ENCODE results near the gene ADAMTS5. TPM values are rescaled to one million over a fixed set of nuclear protein-coding genes. Genes with fewer than 3 reads are reported as not detected.

The ADAMTS5 gene
- total RNA-seq, 1 donor: under 0.01 TPM

GRCh38 chr21:26933448-26933847 is 33.4 kb downstream of the ADAMTS5 start:
- H3K27me3 ChIP-seq (ENCODE audit: insufficient read depth, low read length): no peaks in the 10 kb centered on the region
- H3K9me3 ChIP-seq (ENCODE audit: low read depth, low read length): no peaks in the 10 kb centered on the region
- H3K4me3 ChIP-seq (ENCODE audit: low read length): no peak overlapping the region
- H3K4me1 ChIP-seq (ENCODE audit: insufficient read depth, low read length): no peaks in the 10 kb centered on the region

- Histone ChIP-seq H3K27me3 (ENCODE audit: insufficient read depth, low read length) (no peaks in the 10 kb centered on the region), H3K4me3 (ENCODE audit: low read length) (no peak overlapping the region), H3K4me1 (ENCODE audit: insufficient read depth, low read length) (no peaks in the 10 kb centered on the region), H3K9me3 (ENCODE audit: low read depth, low read length) (no peaks in the 10 kb centered on the region)
These were observed 41.3 kb downstream of the ADAMTS5 start for GRCh38 chr21:26925636-26926035.

- Histone ChIP-seq H3K27me3 (ENCODE audit: insufficient read depth, low read length) (no peaks in the 10 kb centered on the region), H3K4me3 (ENCODE audit: low read length) (no peak overlapping the region), H3K9me3 (ENCODE audit: low read depth, low read length) (no peaks in the 10 kb centered on the region)
These were observed 41.8 kb downstream of the ADAMTS5 start for GRCh38 chr21:26925122-26925521.

DNA sequence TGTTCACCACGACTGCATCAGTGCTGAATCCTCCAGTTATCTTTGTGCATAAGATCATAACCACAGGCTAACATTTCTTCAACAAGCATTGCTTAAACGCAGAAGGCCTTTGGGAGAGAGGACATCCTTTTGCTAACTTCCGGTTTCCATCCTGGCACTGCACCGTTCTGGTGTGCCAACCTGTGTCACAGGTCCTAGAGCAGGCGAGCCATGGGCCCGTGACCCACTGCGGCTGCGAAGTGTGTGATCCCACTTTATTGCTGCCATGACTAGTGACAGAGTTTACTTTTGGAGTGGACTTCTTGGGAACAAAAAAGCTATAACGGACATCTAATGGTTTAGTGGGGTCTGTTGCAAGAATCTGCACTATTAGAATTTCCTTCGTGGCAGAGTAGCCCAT is 42.9 kb downstream of the ADAMTS5 start:
- Histone ChIP-seq H3K27me3 (ENCODE audit: insufficient read depth, low read length) (no peaks in the 10 kb centered on the region), H3K4me1 (ENCODE audit: insufficient read depth, low read length) (no peaks in the 10 kb centered on the region), H3K4me3 (ENCODE audit: low read length) (no peak overlapping the region), H3K9me3 (ENCODE audit: low read depth, low read length) (no peaks in the 10 kb centered on the region)

More at GRCh38 chr21:26925122-26925521, 41.8 kb downstream of the ADAMTS5 start:
- H3K4me1 ChIP-seq (ENCODE audit: insufficient read depth, low read length): no peaks in the 10 kb centered on the region

DNA sequence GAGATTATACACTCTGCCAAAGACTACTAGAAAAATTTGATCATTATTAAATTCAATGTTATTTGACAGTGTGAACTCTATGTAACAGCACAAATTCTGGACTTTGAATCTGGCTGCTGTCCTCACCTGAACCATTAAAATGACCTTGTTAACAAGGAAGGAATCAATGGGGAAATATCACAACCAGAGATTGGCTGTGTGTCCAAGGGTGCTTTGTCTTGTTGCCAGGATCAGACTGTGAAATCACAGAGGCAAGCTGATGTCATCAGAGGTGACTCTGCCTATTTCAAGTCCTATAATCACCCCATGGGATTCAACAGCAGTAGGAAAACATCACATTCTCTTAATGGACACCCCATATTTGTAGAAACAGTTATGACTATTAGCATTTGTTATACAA is 46.8 kb downstream of the ADAMTS5 start:
- H3K27me3 ChIP-seq (ENCODE audit: insufficient read depth, low read length): no peaks in the 10 kb centered on the region
- no peaks in the 10 kb centered on the region for H3K9me3 ChIP-seq (ENCODE audit: low read depth, low read length)
- no peaks in the 10 kb centered on the region for H3K4me1 ChIP-seq (ENCODE audit: insufficient read depth, low read length)

GRCh38 chr21:26918323-26919079 is 48.4 kb downstream of the ADAMTS5 start:
- Histone ChIP-seq H3K4me1 (ENCODE audit: insufficient read depth, low read length) (no peaks in the 10 kb centered on the region), H3K9me3 (ENCODE audit: low read depth, low read length) (no peaks in the 10 kb centered on the region), H3K4me3 (ENCODE audit: low read length) (no peak overlapping the region), H3K27me3 (ENCODE audit: insufficient read depth, low read length) (no peaks in the 10 kb centered on the region)

More for the DNA sequence above, 46.8 kb downstream of the ADAMTS5 start:
- H3K4me3 ChIP-seq (ENCODE audit: low read length): no peak overlapping the region

GRCh38 chr21:26916799-26917198 is 50.1 kb downstream of the ADAMTS5 start:
- Histone ChIP-seq H3K4me1 (ENCODE audit: insufficient read depth, low read length) (no peaks in the 10 kb centered on the region), H3K27me3 (ENCODE audit: insufficient read depth, low read length) (no peaks in the 10 kb centered on the region), H3K4me3 (ENCODE audit: low read length) (no peak overlapping the region), H3K9me3 (ENCODE audit: low read depth, low read length) (no peaks in the 10 kb centered on the region)

DNA sequence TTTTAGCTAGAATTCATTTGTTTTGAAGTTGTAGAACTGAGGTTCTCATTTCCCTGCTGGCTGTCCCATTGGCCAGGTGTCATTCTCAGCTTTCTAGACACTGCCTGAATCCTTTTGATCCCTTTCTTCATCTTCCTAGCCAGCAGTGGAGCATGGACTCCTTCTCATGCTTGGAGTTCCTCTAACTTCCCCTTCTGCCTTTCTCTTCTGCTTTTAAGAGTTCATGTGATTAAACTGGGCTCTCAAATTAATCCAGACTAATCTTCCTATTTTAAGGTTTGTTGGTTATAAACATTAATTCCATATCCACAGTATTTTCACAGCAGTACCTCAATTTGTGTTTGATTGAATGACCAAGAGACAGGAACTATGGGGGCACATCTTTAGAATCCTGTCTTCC is 52.3 kb downstream of the ADAMTS5 start:
- Histone ChIP-seq H3K27me3 (ENCODE audit: insufficient read depth, low read length) (no peaks in the 10 kb centered on the region), H3K4me1 (ENCODE audit: insufficient read depth, low read length) (no peaks in the 10 kb centered on the region), H3K9me3 (ENCODE audit: low read depth, low read length) (no peaks in the 10 kb centered on the region), H3K4me3 (ENCODE audit: low read length) (no peak overlapping the region)

GRCh38 chr21:26912466-26912865 is 54.4 kb downstream of the ADAMTS5 start:
- Histone ChIP-seq H3K27me3 (ENCODE audit: insufficient read depth, low read length) (no peaks in the 10 kb centered on the region), H3K4me1 (ENCODE audit: insufficient read depth, low read length) (no peaks in the 10 kb centered on the region), H3K4me3 (ENCODE audit: low read length) (no peak overlapping the region)

GRCh38 chr21:26909972-26910371 is 56.9 kb downstream of the ADAMTS5 start:
- Histone ChIP-seq H3K4me3 (ENCODE audit: low read length) (no peak overlapping the region), H3K4me1 (ENCODE audit: insufficient read depth, low read length) (no peaks in the 10 kb centered on the region), H3K27me3 (ENCODE audit: insufficient read depth, low read length) (no peaks in the 10 kb centered on the region), H3K9me3 (ENCODE audit: low read depth, low read length) (no peaks in the 10 kb centered on the region)

More at GRCh38 chr21:26912466-26912865, 54.4 kb downstream of the ADAMTS5 start:
- no peaks in the 10 kb centered on the region for H3K9me3 ChIP-seq (ENCODE audit: low read depth, low read length)

GRCh38 chr21:26900980-26901379 is 65.9 kb downstream of the ADAMTS5 start:
- Histone ChIP-seq H3K27me3 (ENCODE audit: insufficient read depth, low read length) (no peaks in the 10 kb centered on the region), H3K4me1 (ENCODE audit: insufficient read depth, low read length) (no peaks in the 10 kb centered on the region), H3K9me3 (ENCODE audit: low read depth, low read length) (no peaks in the 10 kb centered on the region), H3K4me3 (ENCODE audit: low read length) (no peak overlapping the region)

- Histone ChIP-seq H3K4me3 (ENCODE audit: low read length) (no peak overlapping the region), H3K9me3 (ENCODE audit: low read depth, low read length) (no peaks in the 10 kb centered on the region), H3K4me1 (ENCODE audit: insufficient read depth, low read length) (no peaks in the 10 kb centered on the region), H3K27me3 (ENCODE audit: insufficient read depth, low read length) (no peaks in the 10 kb centered on the region)
These were observed 74.7 kb downstream of the ADAMTS5 start for GRCh38 chr21:26892151-26892550.

DNA sequence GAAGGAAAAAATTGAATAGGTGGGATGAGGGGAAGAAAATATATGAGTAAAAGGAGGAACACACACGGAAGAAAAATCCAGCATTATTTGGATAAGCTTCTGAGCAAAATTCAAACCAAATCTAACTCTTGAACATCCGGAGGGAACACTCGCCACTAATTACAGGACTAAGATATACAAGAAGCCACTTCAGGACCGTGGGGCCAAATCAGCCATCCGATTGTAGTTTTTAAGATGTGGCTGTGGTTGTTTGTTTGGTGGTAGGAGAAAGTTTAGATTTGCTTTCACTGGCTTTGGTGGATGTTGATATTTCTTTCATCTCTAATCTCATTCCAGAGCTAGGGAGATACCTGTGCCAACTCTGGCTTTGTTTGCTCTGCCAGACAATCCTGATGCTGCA is 78.0 kb downstream of the ADAMTS5 start:
- H3K4me1 ChIP-seq (ENCODE audit: insufficient read depth, low read length): no peaks in the 10 kb centered on the region
- no peaks in the 10 kb centered on the region for H3K9me3 ChIP-seq (ENCODE audit: low read depth, low read length)
- no peaks in the 10 kb centered on the region for H3K27me3 ChIP-seq (ENCODE audit: insufficient read depth, low read length)
- H3K4me3 ChIP-seq (ENCODE audit: low read length): no peak overlapping the region

- H3K9me3 ChIP-seq (ENCODE audit: low read depth, low read length): no peaks in the 10 kb centered on the region
- no peaks in the 10 kb centered on the region for H3K4me1 ChIP-seq (ENCODE audit: insufficient read depth, low read length)
- H3K4me3 ChIP-seq (ENCODE audit: low read length): no peak overlapping the region
- no peaks in the 10 kb centered on the region for H3K27me3 ChIP-seq (ENCODE audit: insufficient read depth, low read length)
These were observed 78.6 kb downstream of the ADAMTS5 start for GRCh38 chr21:26888256-26888655.

DNA sequence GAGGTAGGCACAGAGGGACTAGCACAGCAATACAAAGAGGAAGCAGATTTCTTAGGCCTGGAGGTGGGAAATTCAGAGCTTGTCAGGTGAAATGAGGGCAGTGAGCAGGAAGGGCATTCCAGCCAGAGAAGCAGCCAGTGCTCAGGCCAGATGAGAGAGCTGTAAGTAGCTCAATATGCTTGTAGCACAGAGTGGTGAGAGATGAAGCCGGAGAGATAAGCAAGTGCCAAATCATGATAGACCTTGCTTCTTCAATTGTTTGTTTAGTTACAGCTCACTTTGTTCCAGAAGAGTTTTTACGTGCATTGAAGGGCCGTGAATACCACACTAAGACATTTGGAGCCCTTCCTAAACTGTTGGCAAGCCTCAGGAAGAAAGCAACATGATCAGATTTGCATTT is 79.6 kb downstream of the ADAMTS5 start:
- Histone ChIP-seq H3K27me3 (ENCODE audit: insufficient read depth, low read length) (no peaks in the 10 kb centered on the region), H3K9me3 (ENCODE audit: low read depth, low read length) (no peaks in the 10 kb centered on the region), H3K4me1 (ENCODE audit: insufficient read depth, low read length) (no peaks in the 10 kb centered on the region), H3K4me3 (ENCODE audit: low read length) (no peak overlapping the region)

DNA sequence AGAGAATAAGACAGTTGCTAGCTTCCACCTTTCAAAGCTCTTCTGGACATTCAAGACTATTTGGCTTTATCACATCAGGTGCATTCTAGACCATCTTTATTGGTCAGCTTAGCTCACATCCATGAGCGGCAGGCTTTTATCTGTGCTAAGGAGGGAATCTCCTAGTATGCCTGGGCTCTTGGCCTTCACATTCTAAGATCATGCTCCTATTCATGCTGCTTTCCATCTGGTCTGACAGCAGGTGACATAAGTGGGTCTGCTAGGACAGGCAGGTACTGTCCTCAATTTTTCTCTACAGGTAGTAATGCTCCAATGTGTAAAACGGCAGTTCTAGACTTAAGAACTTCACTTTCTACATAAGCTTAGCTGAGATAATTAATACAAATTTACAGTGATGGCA is 82.5 kb downstream of the ADAMTS5 start:
- Histone ChIP-seq H3K9me3 (ENCODE audit: low read depth, low read length) (no peaks in the 10 kb centered on the region), H3K4me1 (ENCODE audit: insufficient read depth, low read length) (no peaks in the 10 kb centered on the region), H3K4me3 (ENCODE audit: low read length) (no peak overlapping the region), H3K27me3 (ENCODE audit: insufficient read depth, low read length) (no peaks in the 10 kb centered on the region)

All from mononuclear cell (primary cell).